ENCODE measurements around the gene FLNB. TPM values are rescaled to one million over a fixed set of nuclear protein-coding genes. Genes with fewer than 3 reads are reported as not detected.

Gene FLNB
- total and polyA plus RNA-seq, 2 of the 13 experiments (the other 11 are each of a cell fraction or from before 2014, with no cell fraction given) = 106 to 130 TPM

- TF ChIP-seq BCLAF1 (IDR thresholded peaks at IDR 0.05) (no peak), ZBTB4 (CRISPR knock-in tag; IDR thresholded peaks at IDR 0.05; ENCODE audit: borderline replicate concordance) (no peak), TFAP4 (IDR thresholded peaks at IDR 0.05; ENCODE audit: borderline replicate concordance, low read depth) (no peak), ARNT (IDR thresholded peaks at IDR 0.05) (no peak), ZNF788 (CRISPR knock-in tag; IDR thresholded peaks at IDR 0.05; ENCODE audit: borderline replicate concordance) (peak; percentile 81; the same call in 1 of the 2 replicates), SIX4 (CRISPR knock-in tag; IDR thresholded peaks at IDR 0.05) (no peak), TP53 (CRISPR knock-in tag; conservative IDR thresholded peaks at IDR 0.05) (no peak), ATM (IDR thresholded peaks at IDR 0.05; ENCODE audit: borderline replicate concordance) (no peak), ZNF776 (CRISPR knock-in tag; IDR thresholded peaks at IDR 0.05) (no peak), ZNF766 (CRISPR knock-in tag; IDR thresholded peaks at IDR 0.05; ENCODE audit: borderline replicate concordance) (peak; percentile 82; the same call in 1 of the 2 replicates), ZNF773 (CRISPR knock-in tag; IDR thresholded peaks at IDR 0.05; ENCODE audit: borderline replicate concordance) (no peak), ZBTB42 (CRISPR knock-in tag; IDR thresholded peaks at IDR 0.05) (no peak), ZNF703 (CRISPR knock-in tag; IDR thresholded peaks at IDR 0.05; ENCODE audit: borderline replicate concordance) (no peak), ZBTB7A (CRISPR knock-in tag; IDR thresholded peaks at IDR 0.05) (peak; percentile 89), E2F5 (CRISPR knock-in tag; conservative IDR thresholded peaks at IDR 0.05) (no peak), SETDB1 (CRISPR knock-in tag; IDR thresholded peaks at IDR 0.05; ENCODE audit: borderline replicate concordance) (no peak), ZBTB44 (CRISPR knock-in tag; IDR thresholded peaks at IDR 0.05) (no peak), TERF1 (CRISPR knock-in tag; IDR thresholded peaks at IDR 0.05) (no peak)
These were observed 15.6 kb upstream of the FLNB start (continued) for GRCh38 chr3:57992452-57993213.
